HCT116 (cell line): Measurements from ENCODE around the gene NTRK3.

Source experiments
- JUND ChIP-seq: IDR thresholded peaks from 2 replicates; pipeline ENCODE4 v1.6.1; 2012
- YY1 ChIP-seq: IDR thresholded peaks from 2 replicates; pipeline ENCODE4 v1.6.1; 2011; ENCODE audit warnings: low read length, low read depth, moderate library complexity, mild to moderate bottlenecking; ENCODE audit not compliant: insufficient replicate concordance; ENCODE audit errors: extremely low read depth
- TF ChIP-seq, protein P1 (sequence below), 3 experiments: fragments of 200-600 bp in 1 of 3; sonication (generic) in 1 of 3; IDR thresholded peaks in 2 of 3; conservative IDR thresholded peaks in 1 of 3; 2 replicates each; pipeline ENCODE4 v1.5.1; 2012 to 2017; ENCODE audit warnings: low read depth in 2 of 3, low read length in 2 of 3, antibody characterized with exemption in 1 of 3, borderline replicate concordance in 1 of 3, control low read depth in 1 of 3, mild to moderate bottlenecking in 1 of 3, mixed read lengths in 1 of 3, mixed run types in 1 of 3, moderate library complexity in 1 of 3; ENCODE audit not compliant: insufficient read depth in 1 of 3

DNA sequence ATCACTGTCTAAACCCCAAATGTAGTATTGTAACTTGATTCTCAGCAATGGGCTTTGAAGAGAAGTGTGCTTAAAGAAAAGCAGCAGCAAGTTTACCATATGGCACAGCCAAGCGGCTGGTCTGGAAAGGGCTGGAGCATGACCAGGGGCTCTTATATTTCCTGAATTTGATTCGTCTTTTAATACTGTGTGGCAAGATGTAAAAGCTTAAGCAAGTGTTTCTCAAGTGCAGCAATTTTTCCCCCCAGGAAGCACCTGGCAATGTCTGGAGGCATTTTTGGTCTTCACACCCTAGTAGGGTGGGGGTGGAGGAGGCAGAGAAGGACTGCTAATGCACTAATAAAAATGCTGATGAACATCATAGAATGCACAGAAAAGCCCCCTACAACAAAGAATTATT, 397.9 kb downstream of the NTRK3 start:
- TF ChIP-seq YY1, result no peak
- no peak for TF ChIP-seq JUND
- TF ChIP-seq, protein P1, sequence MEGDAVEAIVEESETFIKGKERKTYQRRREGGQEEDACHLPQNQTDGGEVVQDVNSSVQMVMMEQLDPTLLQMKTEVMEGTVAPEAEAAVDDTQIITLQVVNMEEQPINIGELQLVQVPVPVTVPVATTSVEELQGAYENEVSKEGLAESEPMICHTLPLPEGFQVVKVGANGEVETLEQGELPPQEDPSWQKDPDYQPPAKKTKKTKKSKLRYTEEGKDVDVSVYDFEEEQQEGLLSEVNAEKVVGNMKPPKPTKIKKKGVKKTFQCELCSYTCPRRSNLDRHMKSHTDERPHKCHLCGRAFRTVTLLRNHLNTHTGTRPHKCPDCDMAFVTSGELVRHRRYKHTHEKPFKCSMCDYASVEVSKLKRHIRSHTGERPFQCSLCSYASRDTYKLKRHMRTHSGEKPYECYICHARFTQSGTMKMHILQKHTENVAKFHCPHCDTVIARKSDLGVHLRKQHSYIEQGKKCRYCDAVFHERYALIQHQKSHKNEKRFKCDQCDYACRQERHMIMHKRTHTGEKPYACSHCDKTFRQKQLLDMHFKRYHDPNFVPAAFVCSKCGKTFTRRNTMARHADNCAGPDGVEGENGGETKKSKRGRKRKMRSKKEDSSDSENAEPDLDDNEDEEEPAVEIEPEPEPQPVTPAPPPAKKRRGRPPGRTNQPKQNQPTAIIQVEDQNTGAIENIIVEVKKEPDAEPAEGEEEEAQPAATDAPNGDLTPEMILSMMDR (IDR thresholded peaks at IDR 0.05 in 2 of 3, conservative IDR thresholded peaks at IDR 0.05 in 1 of 3; ENCODE audit: borderline replicate concordance in 1 of 3, insufficient read depth in 1 of 3, low read depth in 2 of 3, low read length in 2 of 3), result no peak
